Measurements from ENCODE around the gene ITGB1BP1.

The ITGB1BP1 gene

DNA sequence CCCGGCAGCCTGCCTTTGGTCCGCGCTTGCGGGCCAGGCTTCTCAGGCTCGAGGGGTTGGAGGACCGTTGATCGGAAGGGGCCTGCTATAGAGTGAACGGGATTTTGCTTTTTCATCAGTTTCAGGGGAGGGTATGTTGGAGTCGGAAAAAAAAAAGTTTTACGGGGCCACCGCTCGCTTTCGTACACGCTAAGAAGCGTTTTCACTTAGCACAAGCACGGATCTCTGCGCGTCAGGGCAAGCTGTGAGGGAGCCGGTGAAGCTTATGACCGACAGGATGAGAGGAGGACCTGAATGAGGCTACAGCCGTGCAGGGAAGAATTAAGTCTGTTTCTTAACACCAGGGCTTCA lies 569 bp upstream of the ITGB1BP1 start:
- Histone ChIP-seq H3K27me3 (replicated peaks; ENCODE audit: control insufficient read depth, insufficient read depth, low read length) (no peaks in the 10 kb centered on the region), H3K9ac (ENCODE audit: low read length) (peak overlapping the region; percentile 98), H3K36me3 (ENCODE audit: control insufficient read depth, insufficient read depth, low read length, severe bottlenecking) (peaks cover under 1% of the 10 kb centered on the region), H3K4me1 (ENCODE audit: control insufficient read depth, insufficient read depth, low read length) (peaks cover 38% of the 10 kb centered on the region), H3K9me3 (ENCODE audit: control insufficient read depth, low read length) (no peaks in the 10 kb centered on the region), H3K4me3 (ENCODE audit: low read length) (peak overlapping the region; percentile 99)
- DNase-seq (ENCODE audit: low read depth), result no peak

DNA sequence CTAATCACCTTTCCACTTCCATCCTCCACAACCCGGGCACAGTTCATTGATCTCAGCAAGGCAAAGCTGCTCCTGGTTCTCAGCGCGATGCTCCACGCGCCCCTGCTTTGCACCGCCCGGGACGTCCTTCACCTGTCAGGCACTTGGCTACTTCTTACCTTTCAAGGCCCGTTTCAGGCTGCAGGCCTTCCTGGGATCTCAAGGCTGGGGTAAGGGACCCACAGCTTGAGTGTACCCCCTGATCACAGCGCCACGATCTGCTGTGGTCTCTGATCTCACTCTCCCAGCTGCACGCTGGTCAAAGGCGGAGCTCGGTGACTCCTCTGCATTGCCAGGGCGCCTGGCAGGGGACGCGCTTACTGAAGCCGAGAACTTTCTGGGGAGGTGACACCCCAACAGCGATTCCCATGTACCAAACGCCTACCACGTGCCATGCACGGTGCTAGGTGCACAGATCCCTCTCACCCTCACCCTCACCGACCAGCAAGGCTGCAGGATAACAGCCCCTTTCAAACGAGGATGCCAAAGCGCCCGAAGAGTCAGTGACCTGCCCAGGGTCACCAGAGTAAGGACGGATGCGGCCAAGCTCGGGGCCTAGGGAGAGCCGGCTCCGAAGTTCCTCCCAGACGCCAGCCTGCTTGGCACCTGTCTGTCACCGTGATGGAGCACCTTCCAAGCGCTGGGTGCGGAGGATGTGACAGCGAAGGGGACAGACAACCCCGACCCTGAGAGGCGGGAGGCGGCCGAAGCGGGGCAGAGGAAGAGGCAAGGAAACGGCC lies 818 bp downstream of the ITGB1BP1 start:
- Histone ChIP-seq H3K27me3 (replicated peaks; ENCODE audit: control insufficient read depth, insufficient read depth, low read length) (no peaks in the 10 kb centered on the region), H3K9ac (ENCODE audit: low read length) (peak overlapping the region; percentile 98), H3K36me3 (ENCODE audit: control insufficient read depth, insufficient read depth, low read length, severe bottlenecking) (peaks cover 6% of the 10 kb centered on the region), H3K4me3 (ENCODE audit: low read length) (peak overlapping the region; percentile 99), H3K9me3 (ENCODE audit: control insufficient read depth, low read length) (no peaks in the 10 kb centered on the region), H3K4me1 (ENCODE audit: control insufficient read depth, insufficient read depth, low read length) (peaks cover 31% of the 10 kb centered on the region)
- peak; percentile 64 for DNase-seq (ENCODE audit: low read depth)

DNA sequence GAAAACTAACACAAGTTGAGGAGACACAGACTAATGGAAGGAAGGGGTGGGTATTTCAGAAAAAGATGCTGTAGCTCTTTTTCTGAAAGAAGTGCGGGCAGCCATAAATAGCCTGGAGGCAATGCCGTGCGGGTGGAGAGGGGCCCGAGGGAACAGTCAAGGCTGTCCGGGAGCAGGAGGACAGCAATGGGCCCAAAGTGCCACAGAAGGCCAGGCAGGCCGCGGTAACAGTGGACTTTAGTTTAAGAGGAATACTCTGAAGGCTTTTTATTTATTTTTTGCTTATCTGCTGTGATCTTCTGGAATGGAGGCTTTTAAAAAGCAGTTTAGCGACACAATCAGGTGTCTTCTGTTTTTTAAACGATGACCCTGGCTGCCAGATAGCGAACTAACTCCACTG lies 2.8 kb downstream of the ITGB1BP1 start:
- Histone ChIP-seq H3K4me3 (ENCODE audit: low read length) (peak overlapping the region; percentile 9), H3K27me3 (replicated peaks; ENCODE audit: control insufficient read depth, insufficient read depth, low read length) (no peaks in the 10 kb centered on the region), H3K9ac (ENCODE audit: low read length) (peak overlapping the region; percentile 35), H3K4me1 (ENCODE audit: control insufficient read depth, insufficient read depth, low read length) (peaks cover 39% of the 10 kb centered on the region), H3K9me3 (ENCODE audit: control insufficient read depth, low read length) (no peaks in the 10 kb centered on the region), H3K36me3 (ENCODE audit: control insufficient read depth, insufficient read depth, low read length, severe bottlenecking) (peaks cover 15% of the 10 kb centered on the region)
- DNase-seq (ENCODE audit: low read depth), result no peak

DNA sequence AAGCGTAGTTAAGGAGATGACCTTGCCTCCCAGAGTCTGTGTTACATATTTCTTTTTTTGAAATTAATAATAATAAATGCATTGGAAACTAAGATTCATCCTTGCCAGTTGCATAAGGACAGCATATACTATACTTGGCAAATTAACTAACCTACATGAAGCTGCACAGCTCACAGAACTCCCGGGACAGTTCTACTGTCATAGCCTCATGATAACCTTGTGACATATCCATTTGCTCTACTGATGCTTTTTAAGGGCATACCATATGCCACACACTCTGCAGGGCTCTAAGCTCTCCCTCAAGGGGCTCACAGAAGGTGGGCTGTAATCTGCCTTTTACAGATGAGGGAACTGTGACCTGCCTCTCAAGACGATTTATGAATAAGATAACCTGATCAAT lies 3.8 kb downstream of the ITGB1BP1 start:
- Histone ChIP-seq H3K9me3 (ENCODE audit: control insufficient read depth, low read length) (no peaks in the 10 kb centered on the region), H3K4me3 (ENCODE audit: low read length) (no peak overlapping the region), H3K9ac (ENCODE audit: low read length) (no peak overlapping the region), H3K27me3 (replicated peaks; ENCODE audit: control insufficient read depth, insufficient read depth, low read length) (no peaks in the 10 kb centered on the region), H3K36me3 (ENCODE audit: control insufficient read depth, insufficient read depth, low read length, severe bottlenecking) (peaks cover 15% of the 10 kb centered on the region), H3K4me1 (ENCODE audit: control insufficient read depth, insufficient read depth, low read length) (peaks cover 31% of the 10 kb centered on the region)
- no peak for DNase-seq (ENCODE audit: low read depth)

DNA sequence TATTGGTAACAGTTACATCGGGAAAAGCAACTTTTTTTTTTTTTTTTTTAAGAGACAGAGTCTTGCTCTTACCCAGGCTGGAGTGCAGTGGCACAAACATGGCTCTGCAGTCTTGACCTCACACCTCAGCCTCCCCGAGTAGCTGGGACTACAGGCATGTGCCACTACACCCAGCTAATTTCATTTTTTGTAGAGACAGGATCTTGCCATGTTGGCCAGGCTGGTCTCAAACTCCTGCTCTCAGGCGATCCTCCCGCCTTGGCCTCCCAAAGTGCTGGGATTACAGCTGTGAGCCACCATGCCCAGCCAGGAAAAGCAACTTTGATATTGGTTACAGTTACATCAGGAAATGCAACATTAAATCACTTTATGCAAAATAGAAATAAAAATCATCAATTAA lies 4.6 kb downstream of the ITGB1BP1 start:
- Histone ChIP-seq H3K4me1 (ENCODE audit: control insufficient read depth, insufficient read depth, low read length) (peaks cover 27% of the 10 kb centered on the region), H3K27me3 (replicated peaks; ENCODE audit: control insufficient read depth, insufficient read depth, low read length) (no peaks in the 10 kb centered on the region), H3K36me3 (ENCODE audit: control insufficient read depth, insufficient read depth, low read length, severe bottlenecking) (peaks cover 15% of the 10 kb centered on the region), H3K4me3 (ENCODE audit: low read length) (no peak overlapping the region), H3K9ac (ENCODE audit: low read length) (no peak overlapping the region), H3K9me3 (ENCODE audit: control insufficient read depth, low read length) (no peaks in the 10 kb centered on the region)
- DNase-seq (ENCODE audit: low read depth), result no peak

GRCh38 chr2:9417725-9418124 lies 5.6 kb downstream of the ITGB1BP1 start:
- no peak overlapping the region for H3K4me3 ChIP-seq (ENCODE audit: low read length)

GRCh38 chr2:9416962-9417316 lies 6.4 kb downstream of the ITGB1BP1 start:
- no peak for DNase-seq (ENCODE audit: low read depth)
- no peaks in the 10 kb centered on the region for H3K27me3 ChIP-seq (replicated peaks; ENCODE audit: control insufficient read depth, insufficient read depth, low read length)
- no peak overlapping the region for H3K9ac ChIP-seq (ENCODE audit: low read length)
- peaks cover 23% of the 10 kb centered on the region for H3K4me1 ChIP-seq (ENCODE audit: control insufficient read depth, insufficient read depth, low read length)
- no peak overlapping the region for H3K4me3 ChIP-seq (ENCODE audit: low read length)
- H3K9me3 ChIP-seq (ENCODE audit: control insufficient read depth, low read length), result no peaks in the 10 kb centered on the region
- H3K36me3 ChIP-seq (ENCODE audit: control insufficient read depth, insufficient read depth, low read length, severe bottlenecking), result peaks cover 25% of the 10 kb centered on the region

More at GRCh38 chr2:9417725-9418124, 5.6 kb downstream of the ITGB1BP1 start:
- H3K9me3 ChIP-seq (ENCODE audit: control insufficient read depth, low read length), result no peaks in the 10 kb centered on the region
- no peak for DNase-seq (ENCODE audit: low read depth)
- peaks cover 27% of the 10 kb centered on the region for H3K4me1 ChIP-seq (ENCODE audit: control insufficient read depth, insufficient read depth, low read length)
- H3K36me3 ChIP-seq (ENCODE audit: control insufficient read depth, insufficient read depth, low read length, severe bottlenecking), result peaks cover 19% of the 10 kb centered on the region
- no peak overlapping the region for H3K9ac ChIP-seq (ENCODE audit: low read length)
- no peaks in the 10 kb centered on the region for H3K27me3 ChIP-seq (replicated peaks; ENCODE audit: control insufficient read depth, insufficient read depth, low read length)

DNA sequence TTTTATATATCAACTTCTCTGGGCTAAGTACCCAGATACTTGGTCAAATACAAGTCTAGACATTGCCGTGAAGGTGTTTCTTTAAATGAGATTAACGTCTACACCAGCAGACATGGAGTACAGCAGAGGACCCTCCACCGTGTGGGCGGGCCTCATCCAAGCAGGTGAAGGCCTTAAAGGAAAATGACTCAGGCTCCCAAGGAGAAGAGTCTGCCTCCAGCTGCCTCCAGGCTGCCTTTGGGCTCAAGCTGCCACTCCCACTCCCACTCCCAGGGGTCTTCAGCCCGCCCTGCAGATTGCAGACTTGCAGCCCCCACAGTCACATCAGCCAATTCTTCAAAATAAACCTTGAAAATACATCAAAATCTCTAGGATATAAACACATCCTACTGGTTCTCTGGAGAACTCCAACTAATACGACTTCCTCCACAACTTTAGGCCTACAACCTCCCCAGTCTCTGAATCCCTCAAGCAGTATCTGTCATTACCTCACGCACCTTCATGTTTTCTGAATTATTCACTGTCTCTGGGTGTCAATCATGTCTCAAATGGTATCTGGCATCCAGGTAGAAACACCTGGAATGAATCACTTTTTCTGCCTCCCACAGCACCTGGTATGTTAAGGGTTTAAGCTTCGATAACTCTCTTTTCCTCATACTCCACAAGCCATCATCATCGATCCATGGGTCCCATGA lies 6.9 kb downstream of the ITGB1BP1 start:
- Histone ChIP-seq H3K27me3 (replicated peaks; ENCODE audit: control insufficient read depth, insufficient read depth, low read length) (no peaks in the 10 kb centered on the region), H3K9me3 (ENCODE audit: control insufficient read depth, low read length) (no peaks in the 10 kb centered on the region), H3K9ac (ENCODE audit: low read length) (no peak overlapping the region), H3K4me1 (ENCODE audit: control insufficient read depth, insufficient read depth, low read length) (peaks cover 18% of the 10 kb centered on the region), H3K4me3 (ENCODE audit: low read length) (no peak overlapping the region), H3K36me3 (ENCODE audit: control insufficient read depth, insufficient read depth, low read length, severe bottlenecking) (peaks cover 28% of the 10 kb centered on the region)
- DNase-seq (ENCODE audit: low read depth), result no peak

DNA sequence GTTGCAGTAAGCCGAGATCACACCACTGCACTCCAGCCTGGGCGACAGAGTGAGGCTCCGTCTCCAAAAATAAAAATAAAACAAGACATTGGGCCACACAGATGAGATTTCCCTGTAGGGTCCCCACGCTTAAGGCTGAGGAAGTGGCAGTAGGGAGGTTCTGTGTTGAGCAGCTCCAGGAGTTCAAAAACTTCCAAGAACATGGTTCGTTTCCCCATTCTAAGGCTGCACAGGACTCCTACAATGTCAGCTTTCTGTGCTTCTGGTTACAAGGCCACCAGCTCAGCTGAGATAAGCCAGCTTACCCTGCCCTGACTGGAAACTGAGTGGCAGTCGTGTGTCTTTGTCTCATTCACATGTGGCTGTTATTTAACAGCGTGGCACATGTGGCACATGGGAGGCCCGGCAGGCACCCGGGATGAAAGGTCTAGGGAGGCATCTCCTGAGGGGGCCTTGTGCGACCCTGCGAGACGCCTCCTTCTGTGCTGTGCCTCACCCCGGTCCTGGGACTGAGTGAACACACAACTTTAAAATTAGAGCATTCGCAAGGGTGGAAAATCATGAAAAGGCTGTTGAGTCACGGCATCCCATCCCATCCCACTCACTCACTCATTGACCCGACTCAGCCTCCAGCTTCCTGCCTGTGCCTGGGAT lies 7.7 kb downstream of the ITGB1BP1 start:
- peaks cover 16% of the 10 kb centered on the region for H3K4me1 ChIP-seq (ENCODE audit: control insufficient read depth, insufficient read depth, low read length)
- H3K9me3 ChIP-seq (ENCODE audit: control insufficient read depth, low read length), result no peaks in the 10 kb centered on the region
- no peak overlapping the region for H3K4me3 ChIP-seq (ENCODE audit: low read length)
- peaks cover 35% of the 10 kb centered on the region for H3K36me3 ChIP-seq (ENCODE audit: control insufficient read depth, insufficient read depth, low read length, severe bottlenecking)
- DNase-seq (ENCODE audit: low read depth), result no peak
- H3K9ac ChIP-seq (ENCODE audit: low read length), result no peak overlapping the region
- no peaks in the 10 kb centered on the region for H3K27me3 ChIP-seq (replicated peaks; ENCODE audit: control insufficient read depth, insufficient read depth, low read length)

GRCh38 chr2:9412781-9413180 lies 10.5 kb downstream of the ITGB1BP1 start:
- H3K9ac ChIP-seq (ENCODE audit: low read length), result no peak overlapping the region
- no peaks in the 10 kb centered on the region for H3K9me3 ChIP-seq (ENCODE audit: control insufficient read depth, low read length)
- DNase-seq (ENCODE audit: low read depth), result no peak
- no peaks in the 10 kb centered on the region for H3K27me3 ChIP-seq (replicated peaks; ENCODE audit: control insufficient read depth, insufficient read depth, low read length)
- H3K4me3 ChIP-seq (ENCODE audit: low read length), result no peak overlapping the region
- H3K4me1 ChIP-seq (ENCODE audit: control insufficient read depth, insufficient read depth, low read length), result peaks cover 16% of the 10 kb centered on the region
- peaks cover 51% of the 10 kb centered on the region for H3K36me3 ChIP-seq (ENCODE audit: control insufficient read depth, insufficient read depth, low read length, severe bottlenecking)

- Histone ChIP-seq H3K27me3 (replicated peaks; ENCODE audit: control insufficient read depth, insufficient read depth, low read length) (no peaks in the 10 kb centered on the region), H3K4me1 (ENCODE audit: control insufficient read depth, insufficient read depth, low read length) (peaks cover 28% of the 10 kb centered on the region), H3K36me3 (ENCODE audit: control insufficient read depth, insufficient read depth, low read length, severe bottlenecking) (peaks cover 52% of the 10 kb centered on the region), H3K9ac (ENCODE audit: low read length) (no peak overlapping the region), H3K9me3 (ENCODE audit: control insufficient read depth, low read length) (no peaks in the 10 kb centered on the region), H3K4me3 (ENCODE audit: low read length) (no peak overlapping the region)
- DNase-seq (ENCODE audit: low read depth), result no peak
Observed at GRCh38 chr2:9410108-9410507, 13.2 kb downstream of the ITGB1BP1 start.

Measured in adipocyte (in vitro differentiated cells).